IPS-20b (cell line): ENCODE measurements around the gene CGNL1.

Experiments
- H3K27ac ChIP-seq: one replicate; pipeline ENCODE4 v1.5.1; 2013; ENCODE audit warnings: low read length
- H3K27me3 ChIP-seq: 2 replicates; pipeline ENCODE4 v1.6.1; 2013; ENCODE audit warnings: mild to moderate bottlenecking, low read length, inconsistent platforms; ENCODE audit not compliant: insufficient read depth
- H3K36me3 ChIP-seq: 2 replicates; pipeline ENCODE4 v1.6.1; 2013; ENCODE audit warnings: low read depth, mild to moderate bottlenecking, inconsistent platforms, low read length, moderate library complexity; ENCODE audit not compliant: insufficient read depth
- H3K4me1 ChIP-seq: 2 replicates; pipeline ENCODE4 v1.6.1; 2013; ENCODE audit warnings: mild to moderate bottlenecking, control low read depth, inconsistent platforms, low read length, moderate library complexity; ENCODE audit not compliant: insufficient read depth
- H3K4me3 ChIP-seq: 2 replicates; pipeline ENCODE4 v1.5.1; 2013; ENCODE audit warnings: mild to moderate bottlenecking, low read length, inconsistent platforms
- H3K9ac ChIP-seq: 2 replicates; pipeline ENCODE4 v1.6.1; 2013; ENCODE audit warnings: low read depth, mild to moderate bottlenecking, inconsistent platforms, low read length, moderate library complexity
- H3K9me3 ChIP-seq: 2 replicates; pipeline ENCODE4 v1.6.1; 2013; ENCODE audit warnings: mild to moderate bottlenecking, low read depth, low read length, inconsistent platforms; ENCODE audit not compliant: insufficient read depth

The CGNL1 gene

DNA sequence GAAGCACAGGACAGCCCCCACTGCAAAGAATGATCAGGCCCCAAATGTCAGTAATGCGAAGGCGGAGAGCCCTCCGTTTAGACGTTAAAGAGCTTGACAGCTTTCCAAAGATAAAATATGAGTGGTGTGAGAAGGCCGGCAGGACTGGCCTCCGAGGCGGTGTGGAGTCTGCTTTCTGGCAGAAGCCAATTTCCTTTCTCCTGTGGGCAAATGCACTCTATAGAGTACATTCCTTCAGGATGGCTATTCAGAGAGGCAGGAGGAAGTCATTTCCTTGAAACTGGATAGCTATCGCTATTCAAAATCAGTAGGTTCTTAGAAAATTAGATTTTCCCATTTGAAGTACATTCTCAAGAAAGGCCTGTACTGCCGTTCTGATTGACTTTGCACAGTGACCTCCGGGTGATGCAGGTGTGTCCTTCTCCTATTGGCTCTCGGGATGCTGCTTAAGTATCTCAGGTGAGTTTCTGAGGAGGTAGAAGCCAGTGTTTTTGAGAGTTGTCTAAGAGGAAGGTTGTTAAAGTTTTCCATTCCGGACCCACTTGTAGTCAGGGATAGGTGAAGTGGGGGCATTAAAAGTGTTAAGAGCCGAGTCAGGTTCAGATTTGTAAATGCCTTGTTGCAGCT lies 142.6 kb downstream of the CGNL1 start:
- Histone ChIP-seq H3K27ac (no peak overlapping the region), H3K9me3 (no peaks in the 10 kb centered on the region), H3K27me3 (no peaks in the 10 kb centered on the region), H3K9ac (no peak overlapping the region), H3K36me3 (peaks cover 59% of the 10 kb centered on the region), H3K4me3 (no peak overlapping the region), H3K4me1 (no peaks in the 10 kb centered on the region)

DNA sequence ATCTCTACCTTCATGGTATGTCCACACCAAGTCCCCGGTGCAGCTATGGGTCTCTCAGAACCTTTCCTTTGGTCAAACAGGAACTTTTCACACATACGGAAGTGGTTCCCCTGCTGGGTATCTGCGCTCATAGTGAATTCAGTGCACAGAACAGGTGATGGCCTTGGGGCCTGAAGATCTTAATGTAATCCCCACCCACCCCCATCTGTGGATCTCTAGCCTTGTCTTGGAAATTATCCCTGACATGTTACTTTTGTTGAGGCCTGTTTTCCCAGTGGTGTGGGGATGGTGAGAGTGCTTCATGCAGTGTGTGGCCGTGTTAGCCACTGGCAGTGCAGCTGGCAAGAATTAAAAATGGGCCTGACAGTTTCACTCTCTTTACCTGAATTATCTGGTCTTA lies 143.5 kb downstream of the CGNL1 start:
- Histone ChIP-seq H3K4me3 (no peak overlapping the region), H3K27ac (no peak overlapping the region), H3K9ac (no peak overlapping the region), H3K9me3 (no peaks in the 10 kb centered on the region), H3K4me1 (no peaks in the 10 kb centered on the region), H3K36me3 (peaks cover 68% of the 10 kb centered on the region), H3K27me3 (no peaks in the 10 kb centered on the region)

- no peak overlapping the region for H3K9ac ChIP-seq
- H3K9me3 ChIP-seq: no peaks in the 10 kb centered on the region
- H3K4me3 ChIP-seq: no peak overlapping the region
- no peak overlapping the region for H3K27ac ChIP-seq
- no peaks in the 10 kb centered on the region for H3K4me1 ChIP-seq
- no peaks in the 10 kb centered on the region for H3K27me3 ChIP-seq
- peaks cover 80% of the 10 kb centered on the region for H3K36me3 ChIP-seq
Observed at GRCh38 chr15:57521503-57521902, 145.2 kb downstream of the CGNL1 start.

DNA sequence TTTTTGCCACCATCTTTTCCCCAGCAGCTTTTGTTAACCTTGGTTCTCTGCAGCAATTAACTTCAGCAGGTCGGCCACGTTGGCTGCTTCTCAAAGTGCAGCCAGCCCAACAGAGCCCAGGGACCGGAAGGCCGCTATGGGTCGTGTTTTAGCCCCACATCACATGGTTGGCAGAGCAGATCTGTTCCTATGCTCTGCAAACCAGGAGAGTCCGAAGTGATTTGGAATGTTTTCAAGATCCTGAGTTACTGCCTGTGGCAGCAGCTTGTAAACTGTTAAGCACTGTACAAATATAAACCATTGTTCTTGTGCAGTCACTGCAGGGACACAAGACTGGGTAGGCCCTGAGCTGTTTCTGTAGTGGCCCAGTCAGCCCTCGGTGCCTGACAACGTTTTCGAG lies 145.8 kb downstream of the CGNL1 start:
- Histone ChIP-seq H3K27ac (no peak overlapping the region), H3K4me3 (no peak overlapping the region), H3K27me3 (no peaks in the 10 kb centered on the region), H3K9ac (no peak overlapping the region), H3K36me3 (peaks cover 74% of the 10 kb centered on the region), H3K4me1 (peaks cover 4% of the 10 kb centered on the region; the same call in 1 of the 2 replicates), H3K9me3 (no peaks in the 10 kb centered on the region)

DNA sequence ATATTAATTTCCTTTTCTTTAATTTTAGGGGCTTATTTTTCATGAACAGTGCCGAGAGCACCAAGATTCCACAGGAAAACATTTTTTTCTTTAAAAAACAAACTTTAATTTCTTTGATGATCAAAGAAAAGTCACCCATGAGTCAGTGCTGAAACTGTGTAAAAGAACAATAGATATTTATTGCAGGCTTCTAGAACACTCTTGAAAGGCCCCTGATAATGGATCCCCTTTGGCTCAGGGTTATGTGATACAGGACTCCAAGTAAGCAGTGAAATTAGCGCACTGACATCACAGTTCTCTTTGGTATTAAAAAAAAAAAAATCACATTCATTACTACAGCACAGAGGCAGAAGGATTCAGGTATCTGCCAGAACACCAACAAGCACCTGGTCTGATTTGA lies 149.3 kb downstream of the CGNL1 start:
- Histone ChIP-seq H3K9me3 (no peaks in the 10 kb centered on the region), H3K36me3 (peaks cover 80% of the 10 kb centered on the region), H3K4me1 (peaks cover 6% of the 10 kb centered on the region; the same call in 1 of the 2 replicates), H3K27ac (no peak overlapping the region), H3K4me3 (no peak overlapping the region), H3K27me3 (no peaks in the 10 kb centered on the region), H3K9ac (no peak overlapping the region)

DNA sequence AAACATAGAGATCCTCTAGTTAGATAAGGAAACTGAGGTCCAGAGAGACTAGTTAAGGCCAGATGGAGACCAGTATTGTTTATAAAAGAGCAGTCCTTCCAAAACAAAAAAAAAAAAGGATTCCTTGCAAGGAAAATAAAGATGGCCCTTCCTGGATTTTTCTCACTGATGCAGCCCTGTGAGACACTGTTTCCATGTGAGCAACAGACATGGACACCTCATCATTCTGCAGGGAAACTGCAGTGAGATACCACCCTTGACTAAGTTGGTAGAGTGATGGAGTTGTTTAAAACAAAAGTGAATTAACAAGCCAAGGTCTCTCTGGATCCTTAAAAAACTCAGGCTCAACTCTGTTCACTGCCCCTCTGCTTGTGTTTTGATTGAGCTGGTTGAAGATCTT lies 149.8 kb downstream of the CGNL1 start:
- peaks cover 6% of the 10 kb centered on the region; the same call in 1 of the 2 replicates for H3K4me1 ChIP-seq
- no peaks in the 10 kb centered on the region for H3K9me3 ChIP-seq
- H3K9ac ChIP-seq: no peak overlapping the region
- no peak overlapping the region for H3K4me3 ChIP-seq
- peaks cover 81% of the 10 kb centered on the region for H3K36me3 ChIP-seq
- H3K27ac ChIP-seq: no peak overlapping the region
- no peaks in the 10 kb centered on the region for H3K27me3 ChIP-seq

- H3K9ac ChIP-seq: no peak overlapping the region
- H3K4me3 ChIP-seq: no peak overlapping the region
- H3K36me3 ChIP-seq: peaks cover 85% of the 10 kb centered on the region
- no peaks in the 10 kb centered on the region for H3K27me3 ChIP-seq
- peaks cover 6% of the 10 kb centered on the region; the same call in 1 of the 2 replicates for H3K4me1 ChIP-seq
- no peak overlapping the region for H3K27ac ChIP-seq
- H3K9me3 ChIP-seq: no peaks in the 10 kb centered on the region
Observed at GRCh38 chr15:57526615-57527014, 150.3 kb downstream of the CGNL1 start.

GRCh38 chr15:57527382-57528091 lies 151.2 kb downstream of the CGNL1 start:
- Histone ChIP-seq H3K36me3 (peaks cover 85% of the 10 kb centered on the region), H3K27me3 (no peaks in the 10 kb centered on the region), H3K4me3 (no peak overlapping the region), H3K27ac (no peak overlapping the region), H3K9me3 (no peaks in the 10 kb centered on the region), H3K9ac (no peak overlapping the region), H3K4me1 (peaks cover 6% of the 10 kb centered on the region; the same call in 1 of the 2 replicates)

- Histone ChIP-seq H3K9ac (no peak overlapping the region), H3K36me3 (peaks cover 81% of the 10 kb centered on the region), H3K9me3 (no peaks in the 10 kb centered on the region), H3K27ac (no peak overlapping the region), H3K4me1 (peaks cover 12% of the 10 kb centered on the region), H3K4me3 (no peak overlapping the region), H3K27me3 (no peaks in the 10 kb centered on the region)
Observed at GRCh38 chr15:57528940-57529565, 152.7 kb downstream of the CGNL1 start.

DNA sequence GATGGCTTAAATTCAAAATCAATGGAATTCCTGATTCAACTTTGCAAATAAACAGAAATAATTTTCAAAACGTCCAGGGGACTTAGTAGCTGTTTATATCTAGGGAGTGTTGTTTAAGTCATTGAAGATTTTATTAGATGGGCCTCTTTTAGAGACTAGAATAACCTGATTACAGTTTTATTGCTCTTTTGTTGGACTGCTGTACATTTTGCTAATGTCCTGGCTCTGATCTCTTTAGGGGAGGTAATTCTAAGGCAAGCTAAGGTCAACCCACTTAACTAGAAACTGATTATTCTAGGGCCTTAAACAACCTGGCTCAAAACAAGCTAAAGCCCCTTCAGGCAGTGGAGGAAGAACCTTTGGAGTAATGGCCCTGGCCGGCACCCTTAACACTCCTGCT lies 153.4 kb downstream of the CGNL1 start:
- H3K9ac ChIP-seq: no peak overlapping the region
- no peaks in the 10 kb centered on the region for H3K9me3 ChIP-seq
- peaks cover 18% of the 10 kb centered on the region for H3K4me1 ChIP-seq
- H3K27ac ChIP-seq: no peak overlapping the region
- no peak overlapping the region for H3K4me3 ChIP-seq
- H3K36me3 ChIP-seq: peaks cover 81% of the 10 kb centered on the region
- no peaks in the 10 kb centered on the region for H3K27me3 ChIP-seq

GRCh38 chr15:57532731-57533447 lies 156.6 kb downstream of the CGNL1 start:
- Histone ChIP-seq H3K4me1 (peaks cover 12% of the 10 kb centered on the region), H3K9ac (no peak overlapping the region), H3K36me3 (peaks cover 79% of the 10 kb centered on the region), H3K27ac (no peak overlapping the region), H3K4me3 (no peak overlapping the region), H3K9me3 (no peaks in the 10 kb centered on the region), H3K27me3 (no peaks in the 10 kb centered on the region)
